IMR-90 (cell line): ENCODE data around the gene DDX24. TPM values are rescaled to one million over a fixed set of nuclear protein-coding genes. Genes with fewer than 3 reads are reported as not detected.

Experiments used
- ATAC-seq: fragments of 200-7000 bp; cut with Tn5 transposase; 2 replicates; pipeline ENCODE4 v1.9.1; 2020; ENCODE audit warnings: low read depth, mild to moderate bottlenecking, moderate library complexity
- BruUV-seq: library from RNA; stranded (reverse); fragments of 400-500 nt; replicated peaks from 2 replicates; lab custom pipeline; 2021; lab: Mats Ljungman, UMichigan
- CTCF ChIA-PET: fragments of 300-600 bp; formaldehyde crosslinking; extraction: SDS; loops from one replicate; lab custom pipeline; 2021; ENCODE audit warnings: antibody characterized with exemption; lab: Yijun Ruan, JAX
- POLR2A ChIA-PET: fragments of 300-600 bp; sonication (Branson Sonifier 250); formaldehyde crosslinking; loops from one replicate; lab custom pipeline; 2022; ENCODE audit warnings: antibody characterized with exemption; ENCODE audit not compliant: unreplicated experiment; lab: Charles Lee
- DNase-seq: peaks from one replicate; pipeline ENCODE4 v3.0.0; 2013
- H2AFZ ChIP-seq: replicated peaks from 2 replicates; pipeline ENCODE3; 2013; ENCODE audit warnings: low read length, mild to moderate bottlenecking; ENCODE audit not compliant: poor library complexity
- H2AK5ac ChIP-seq: 2 replicates; pipeline ENCODE4 v1.6.1; 2013; ENCODE audit warnings: low read depth, low read length, inconsistent platforms
- H2AK9ac ChIP-seq: replicated peaks from 2 replicates; pipeline ENCODE3; 2013; ENCODE audit warnings: mild to moderate bottlenecking, low read depth, low read length, moderate library complexity; ENCODE audit not compliant: poor library complexity
- H2BK120ac ChIP-seq: 2 replicates; pipeline ENCODE4 v1.6.1; 2013; ENCODE audit warnings: low read depth, low read length, inconsistent platforms
- H2BK15ac ChIP-seq: 3 replicates; pipeline ENCODE4 v1.6.1; 2013; ENCODE audit warnings: low read depth, low read length, inconsistent platforms
- H2BK20ac ChIP-seq: 2 replicates; pipeline ENCODE4 v1.6.1; 2013; ENCODE audit warnings: low read depth, mild to moderate bottlenecking, inconsistent platforms, low read length, moderate library complexity
- H2BK5ac ChIP-seq: 2 replicates; pipeline ENCODE4 v1.6.1; 2013; ENCODE audit warnings: mild to moderate bottlenecking, low read depth, low read length, inconsistent platforms; ENCODE audit not compliant: poor library complexity, severe bottlenecking
- H3K14ac ChIP-seq: replicated peaks from 2 replicates; pipeline ENCODE4 v1.6.1; 2013; ENCODE audit warnings: low read depth, low read length, inconsistent platforms
- H3K18ac ChIP-seq: 2 replicates; pipeline ENCODE4 v1.6.1; 2013; ENCODE audit warnings: low read depth, low read length, control low read depth
- H3K23ac ChIP-seq: 2 replicates; pipeline ENCODE4 v1.6.1; 2013; ENCODE audit warnings: low read depth, low read length, inconsistent platforms
- H3K27ac ChIP-seq: 2 replicates; pipeline ENCODE4 v1.5.1; 2013; ENCODE audit warnings: mild to moderate bottlenecking, control low read depth, low read length; ENCODE audit not compliant: insufficient read depth
- H3K27me3 ChIP-seq: 2 replicates; pipeline ENCODE4 v1.6.1; 2013; ENCODE audit warnings: low read length; ENCODE audit not compliant: control insufficient read depth, insufficient read depth
- H3K36me3 ChIP-seq: 2 replicates; pipeline ENCODE4 v1.6.1; 2013; ENCODE audit warnings: low read length, mixed read lengths; ENCODE audit not compliant: control insufficient read depth, insufficient read depth
- H3K4ac ChIP-seq: 2 replicates; pipeline ENCODE4 v1.6.1; 2013; ENCODE audit warnings: low read depth, low read length, inconsistent platforms
- H3K4me1 ChIP-seq: 2 replicates; pipeline ENCODE4 v1.6.1; 2013; ENCODE audit warnings: low read length, mixed read lengths; ENCODE audit not compliant: control insufficient read depth, insufficient read depth
- H3K4me2 ChIP-seq: 2 replicates; pipeline ENCODE4 v1.6.1; 2013; ENCODE audit warnings: low read depth, mild to moderate bottlenecking, control low read depth, low read length, moderate library complexity
- H3K4me3 ChIP-seq: 2 replicates; pipeline ENCODE4 v1.5.1; 2013; ENCODE audit warnings: low read depth, mild to moderate bottlenecking, control low read depth, low read length, moderate library complexity; ENCODE audit not compliant: insufficient read depth
- H3K56ac ChIP-seq: 2 replicates; pipeline ENCODE4 v1.6.1; 2013; ENCODE audit warnings: low read length, inconsistent platforms; ENCODE audit not compliant: insufficient read depth; ENCODE audit errors: extremely low read depth
- H3K79me1 ChIP-seq, 2 experiments: 2 replicates each; pipeline ENCODE4 v1.6.1; 2013; ENCODE audit warnings: low read length in 2 of 2, inconsistent platforms in 1 of 2, low read depth in 1 of 2
- H3K9ac ChIP-seq: 2 replicates; pipeline ENCODE4 v1.6.1; 2013; ENCODE audit warnings: low read depth, low read length, control low read depth
- H3K9me1 ChIP-seq: 2 replicates; pipeline ENCODE4 v1.6.1; 2013; ENCODE audit warnings: low read length, inconsistent platforms; ENCODE audit not compliant: insufficient read depth
- H3K9me3 ChIP-seq: 2 replicates; pipeline ENCODE4 v1.6.1; 2013; ENCODE audit warnings: low read length; ENCODE audit not compliant: control insufficient read depth, insufficient read depth
- H4K20me1 ChIP-seq: 2 replicates; pipeline ENCODE4 v1.6.1; 2013; ENCODE audit warnings: low read length, inconsistent platforms; ENCODE audit not compliant: insufficient read depth
- H4K5ac ChIP-seq: 2 replicates; pipeline ENCODE4 v1.6.1; 2013; ENCODE audit warnings: mild to moderate bottlenecking, low read depth, low read length, control low read depth
- H4K8ac ChIP-seq, 2 experiments: 2 replicates each; pipeline ENCODE4 v1.6.1; 2013; ENCODE audit warnings: low read depth in 2 of 2, low read length in 2 of 2, control low read depth in 1 of 2, inconsistent platforms in 1 of 2
- H4K91ac ChIP-seq: 2 replicates; pipeline ENCODE4 v1.6.1; 2013; ENCODE audit warnings: low read depth, low read length, inconsistent platforms; ENCODE audit not compliant: insufficient read depth
- CEBPB ChIP-seq: IDR thresholded peaks from 2 replicates; pipeline ENCODE4 v1.6.1; 2012; ENCODE audit warnings: low read depth, low read length, improper control_type of control experiment
- CTCF ChIP-seq: conservative IDR thresholded peaks from 2 replicates; pipeline ENCODE4 v1.5.1; 2012; ENCODE audit warnings: mild to moderate bottlenecking, low read depth, low read length, improper control_type of control experiment
- NFE2L2 ChIP-seq: fragments of 150-350 bp; IDR thresholded peaks from 2 replicates; pipeline ENCODE4 v1.6.1; 2016; ENCODE audit warnings: low read depth, mild to moderate bottlenecking, low read length
- POLR2A ChIP-seq: IDR thresholded peaks from 2 replicates; pipeline ENCODE4 v1.6.1; 2012; ENCODE audit warnings: mild to moderate bottlenecking, low read depth, low read length
- RAD21 ChIP-seq: IDR thresholded peaks from 2 replicates; pipeline ENCODE4 v1.6.1; 2012; ENCODE audit warnings: low read length, improper control_type of control experiment
- SMC3 ChIP-seq: fragments of 150-350 bp; IDR thresholded peaks from 2 replicates; pipeline ENCODE4 v1.6.1; 2016; ENCODE audit warnings: low read depth, mild to moderate bottlenecking, antibody characterized with exemption, low read length, moderate library complexity
- USF2 ChIP-seq: fragments of 150-350 bp; IDR thresholded peaks from 2 replicates; pipeline ENCODE4 v1.6.1; 2017; ENCODE audit warnings: mild to moderate bottlenecking, antibody characterized with exemption, low read length, low read depth
- WGBS, 2 experiments: methylation state at CpG; one replicate each; pipeline versions ENCODE4 v1.1.5 to v1.1.7; 2013; ENCODE audit warnings: missing lambda C conversion rate in 2 of 2; ENCODE audit not compliant: insufficient read length in 1 of 2; ENCODE audit errors: extremely low coverage in 2 of 2; 5-methylcytosine and 5-hydroxymethylcytosine counted together
- dilution Hi-C: fragments of 300-500 bp; cut with HindIII; formaldehyde crosslinking; loops from one replicate; pipeline ENCODE4 v1.14.3; 2018; ENCODE audit warnings: low sequenced_read_pairs; ENCODE audit not compliant: unreplicated experiment
- in situ Hi-C: fragments of 300-500 bp; cut with MboI; formaldehyde crosslinking; loops from 3 replicates; pipeline ENCODE4 v1.14.3; 2019; ENCODE audit warnings: low sequenced_read_pairs, inconsistent platforms, mixed read lengths
- intact Hi-C: fragments of 100-400 bp; cut with micrococcal nuclease; formaldehyde crosslinking; loops from 2 replicates; pipeline ENCODE4 v1.10.0; 2022
- polyA plus RNA-seq, 3 experiments: library from polyadenylated mRNA; depleted of rRNA; stranded (reverse); fragments of >200 nt; gene quantifications; 2 replicates each; pipeline ENCODE4 v1.2.3, GENCODE V29; 2012; ENCODE audit warnings: low replicate concordance in 1 of 3
- total RNA-seq: library from RNA; depleted of rRNA; stranded (reverse); fragments of >200 nt; gene quantifications from 2 replicates; pipeline ENCODE4 v1.2.3, GENCODE V29; 2012

DDX24 gene
- total and polyA plus RNA-seq, 2 of the 4 experiments (the other 2 are of a cell fraction) = 134 to 155 TPM

DNA sequence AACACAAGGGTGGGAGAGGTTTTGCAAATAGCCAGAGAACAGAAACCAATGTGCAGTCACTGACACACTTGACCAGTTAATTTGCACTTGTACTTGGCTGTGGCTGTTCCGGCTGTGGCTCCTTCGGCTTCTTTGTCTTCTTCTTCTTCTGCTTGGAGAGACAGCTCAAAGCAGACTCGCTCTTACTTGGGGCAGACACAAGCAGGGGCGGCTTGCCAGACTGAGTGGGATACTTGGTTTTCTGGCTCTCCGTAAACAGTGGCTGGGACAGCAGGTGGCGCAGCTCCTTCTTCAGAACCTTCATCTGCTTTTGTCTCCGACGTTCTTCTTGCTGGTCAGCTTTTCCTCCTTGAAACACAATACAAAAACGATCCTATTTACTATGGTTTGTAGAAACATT is 29.9 kb downstream of the DDX24 start:
- 100% methylated on average over 1 of the region's 9 CpGs; no CpG with 5 or more reads in 1 of the 2 experiments for WGBS, 2 experiments
- Histone ChIP-seq H3K79me1 (peaks cover 13 to 18% of the 10 kb centered on the region in 2 experiments; a peak in 3 of 4 replicates), H4K5ac (no peak overlapping the region), H3K9me3 (no peaks in the 10 kb centered on the region), H2BK15ac (no peak overlapping the region), H2BK20ac (no peak overlapping the region), H4K91ac (no peak overlapping the region), H3K27me3 (no peaks in the 10 kb centered on the region), H3K27ac (no peak overlapping the region), H3K4me1 (no peaks in the 10 kb centered on the region), H3K56ac (no peak overlapping the region), H2BK5ac (no peak overlapping the region), H3K14ac (no peak overlapping the region), H2AK9ac (no peak overlapping the region), H2AK5ac (no peak overlapping the region), H3K4me3 (no peak overlapping the region), H3K23ac (no peak overlapping the region), H2AFZ (no peak overlapping the region), H4K8ac (no peak overlapping the region), H4K20me1 (0 out of 2 replicates have a peak, but pooled peaks cover 4% of the 10 kb centered on the region), H3K18ac (no peak overlapping the region), H3K36me3 (peaks cover 80% of the 10 kb centered on the region), H3K4me2 (no peak overlapping the region), H3K9ac (no peak overlapping the region), H3K9me1 (no peaks in the 10 kb centered on the region), H2BK120ac (no peak overlapping the region), H3K4ac (no peak overlapping the region)
- no TSS peak for BruUV-seq
- TF ChIP-seq CEBPB = no peak
- no peak for TF ChIP-seq POLR2A
- TF ChIP-seq USF2 = no peak
- peak; percentile 48 for TF ChIP-seq SMC3
- no peak for TF ChIP-seq NFE2L2
- TF ChIP-seq CTCF = peak; percentile 41
- peak; percentile 49 for TF ChIP-seq RAD21
- ATAC-seq (peak; percentile 52; the same call in 1 of the 2 replicates), DNase-seq (peak; percentile 42)
- CTCF ChIA-PET = interaction anchor here (1.9 to 5.3 kb wide), 2 partner anchors 81 to 86 kb away, joined by 8 to 35 read pairs; no protein-coding TSS in a partner anchor
- dilution Hi-C loops = no loop called here
- in situ Hi-C loops = no loop called here
- intact Hi-C loops = loop anchor here (1.0 kb wide), 1 partner anchor 85 kb away; no protein-coding TSS in a partner anchor
- POLR2A ChIA-PET = no interaction called here
